Endothelial cell of umbilical vein (primary cell): ENCODE measurements around the gene TOP3A. TPM values are rescaled to one million over a fixed set of nuclear protein-coding genes. Genes with fewer than 3 reads are reported as not detected.

Experiments used
- BruUV-seq: library from RNA; stranded (reverse); fragments of 400-500 nt; replicated peaks from 2 replicates; lab custom pipeline; 2021; lab: Mats Ljungman, UMichigan
- CTCF ChIA-PET: fragments of 300-600, 350-600 bp; sonication (Branson Sonifier 250); formaldehyde crosslinking; loops from one replicate; lab custom pipeline; 2021; ENCODE audit warnings: antibody characterized with exemption, inconsistent platforms; lab: Charles Lee
- POLR2A ChIA-PET: fragments of 300-600, 350-600 bp; sonication (Branson Sonifier 250); formaldehyde crosslinking; loops from one replicate; lab custom pipeline; 2021; ENCODE audit warnings: antibody characterized with exemption, inconsistent platforms; lab: Charles Lee
- DNase-seq: peaks from one replicate; pipeline ENCODE4 v3.0.0-alpha.2; 2011; ENCODE audit warnings: low read depth, low spot score
- FAIRE-seq: peaks from 2 replicates; lab custom pipeline; 2011; peaks lifted over from hg19 to GRCh38; lab: Jason Lieb, UNC
- H2AFZ ChIP-seq: 2 replicates; pipeline ENCODE4 v1.6.0; 2012; ENCODE audit warnings: low read depth, low read length, control low read depth, inconsistent platforms
- H3K27ac ChIP-seq: 2 replicates; pipeline ENCODE4 v1.5.1; 2011; ENCODE audit warnings: low read depth, mild to moderate bottlenecking, control low read depth, low read length, moderate library complexity; ENCODE audit not compliant: insufficient read depth
- H3K27me3 ChIP-seq, 2 experiments: 2 replicates each; pipeline versions ENCODE4 v1.6.0 to v1.6.1; 2011; ENCODE audit warnings: low read length in 2 of 2, mixed read lengths in 1 of 2; ENCODE audit not compliant: control insufficient read depth in 2 of 2, insufficient read depth in 2 of 2
- H3K36me3 ChIP-seq, 2 experiments: 2 replicates in 1 of 2; 3 replicates in 1 of 2; pipeline ENCODE4 v1.5.1; 2011; ENCODE audit warnings: low read length in 2 of 2, mild to moderate bottlenecking in 1 of 2, moderate library complexity in 1 of 2; ENCODE audit not compliant: control insufficient read depth in 2 of 2, insufficient read depth in 2 of 2; ENCODE audit errors: extremely low read depth in 1 of 2
- H3K4me1 ChIP-seq: 3 replicates; pipeline ENCODE4 v1.5.1; 2011; ENCODE audit warnings: mild to moderate bottlenecking, low read length; ENCODE audit not compliant: control insufficient read depth, insufficient read depth; ENCODE audit errors: extremely low read depth
- H3K4me2 ChIP-seq: 2 replicates; pipeline ENCODE4 v1.6.1; 2011; ENCODE audit warnings: low read length, control low read depth, mixed read lengths; ENCODE audit not compliant: insufficient read depth
- H3K4me3 ChIP-seq, 3 experiments: fragments of 200-600 bp in 1 of 3; sonication (generic), shearing (Covaris generic) in 1 of 3; replicated peaks in 1 of 3; 2 replicates each; pipeline ENCODE4 v1.5.1; 2011 to 2016; ENCODE audit warnings: control low read depth in 3 of 3, low read length in 3 of 3, mild to moderate bottlenecking in 2 of 3, inconsistent platforms in 1 of 3, low read depth in 1 of 3, moderate library complexity in 1 of 3; ENCODE audit not compliant: insufficient read depth in 1 of 3
- H3K79me2 ChIP-seq: 2 replicates; pipeline ENCODE4 v1.6.0; 2012; ENCODE audit warnings: low read length, inconsistent platforms; ENCODE audit not compliant: control insufficient read depth, insufficient read depth
- H3K9ac ChIP-seq: replicated peaks from 2 replicates; pipeline ENCODE3; 2011; ENCODE audit warnings: low read length, control low read depth; ENCODE audit not compliant: insufficient read depth; ENCODE audit errors: extremely low read depth
- H3K9me1 ChIP-seq: replicated peaks from 3 replicates; pipeline ENCODE4 v1.6.0; 2011; ENCODE audit warnings: mild to moderate bottlenecking, low read length; ENCODE audit not compliant: control insufficient read depth, insufficient read depth; ENCODE audit errors: extremely low read depth
- H3K9me3 ChIP-seq: replicated peaks from 2 replicates; pipeline ENCODE4 v1.5.1; 2012; ENCODE audit warnings: low read length, inconsistent platforms; ENCODE audit not compliant: control insufficient read depth, insufficient read depth
- H4K20me1 ChIP-seq: replicated peaks from 2 replicates; pipeline ENCODE3; 2011; ENCODE audit warnings: mild to moderate bottlenecking, low read length; ENCODE audit not compliant: control insufficient read depth, insufficient read depth; ENCODE audit errors: extremely low read depth
- EZH2 ChIP-seq: IDR thresholded peaks from 2 replicates; pipeline ENCODE4 v1.6.1; 2012; ENCODE audit warnings: borderline replicate concordance, low read depth, mild to moderate bottlenecking, moderate library complexity, low read length, inconsistent platforms; ENCODE audit not compliant: severe bottlenecking
- FOS ChIP-seq: IDR thresholded peaks from 2 replicates; pipeline ENCODE4 v1.6.1; 2011; ENCODE audit warnings: mild to moderate bottlenecking, low read length, moderate library complexity, borderline replicate concordance; ENCODE audit not compliant: insufficient read depth
- GATA2 ChIP-seq: IDR thresholded peaks from 2 replicates; pipeline ENCODE4 v1.7.0; 2011; ENCODE audit warnings: low read depth, mild to moderate bottlenecking, moderate library complexity, mixed read lengths, low read length; ENCODE audit not compliant: insufficient read length, insufficient read depth
- JUN ChIP-seq: IDR thresholded peaks from 2 replicates; pipeline ENCODE4 v1.6.1; 2011; ENCODE audit warnings: borderline replicate concordance, low read depth; ENCODE audit not compliant: insufficient read length, insufficient read depth
- MYC ChIP-seq: IDR thresholded peaks from one replicate; pipeline ENCODE4 v1.6.1; 2011; ENCODE audit warnings: mild to moderate bottlenecking, low read depth, low read length
- POLR2A ChIP-seq: IDR thresholded peaks from 2 replicates; pipeline ENCODE4 v1.6.1; 2012; ENCODE audit warnings: low read depth, mild to moderate bottlenecking, control low read depth, low read length
- POLR2AphosphoS5 ChIP-seq: IDR thresholded peaks from 2 replicates; pipeline ENCODE4 v1.6.1; 2012; ENCODE audit warnings: low read depth, mild to moderate bottlenecking, control low read depth, low read length, moderate library complexity; ENCODE audit not compliant: insufficient read depth
- dilution Hi-C: fragments of 300-500 bp; cut with MboI; formaldehyde crosslinking; loops from one replicate; pipeline ENCODE4 v1.15.0; 2019; ENCODE audit warnings: low sequenced_read_pairs; ENCODE audit not compliant: extremely low pct_ligation_motif_present
- intact Hi-C: fragments of 100-400 bp; cut with micrococcal nuclease; formaldehyde crosslinking; loops from one replicate; pipeline ENCODE4 v1.10.0; 2022
- polyA plus RNA-seq, 4 experiments: library from polyadenylated mRNA; depleted of rRNA in 3 of 4; stranded (reverse) in 3 of 4; unstranded in 1 of 4; fragments of >200 nt; gene quantifications; 2 replicates each; pipeline versions ENCODE4 v1.2.1 to v1.2.3, GENCODE V29; 2011 to 2012; ENCODE audit warnings: missing spikeins in 1 of 4
- total RNA-seq: library from RNA; stranded (reverse); gene quantifications from 2 replicates; pipeline ENCODE4 v1.2.3, GENCODE V29; 2021
- TF ChIP-seq, protein P1 (sequence below): IDR thresholded peaks from 2 replicates; pipeline ENCODE4 v1.6.1; 2011; ENCODE audit not compliant: insufficient read depth, insufficient read length
- TF ChIP-seq, protein P2 (sequence below), 2 donors: IDR thresholded peaks; 1 replicate in 1 of 2; 2 replicates in 1 of 2; pipeline ENCODE4 v1.5.1; 2011; ENCODE audit warnings: low read length in 2 of 2, mild to moderate bottlenecking in 2 of 2, moderate library complexity in 2 of 2, control low read depth in 1 of 2, inconsistent platforms in 1 of 2, low read depth in 1 of 2; ENCODE audit not compliant: insufficient read depth in 1 of 2; ENCODE audit errors: extremely low read depth in 1 of 2

TOP3A gene
- total and polyA plus RNA-seq, 2 donors (not counting 3 experiments of a cell fraction or from before 2014, with no cell fraction given) = 20.4 to 53.1 TPM

DNA sequence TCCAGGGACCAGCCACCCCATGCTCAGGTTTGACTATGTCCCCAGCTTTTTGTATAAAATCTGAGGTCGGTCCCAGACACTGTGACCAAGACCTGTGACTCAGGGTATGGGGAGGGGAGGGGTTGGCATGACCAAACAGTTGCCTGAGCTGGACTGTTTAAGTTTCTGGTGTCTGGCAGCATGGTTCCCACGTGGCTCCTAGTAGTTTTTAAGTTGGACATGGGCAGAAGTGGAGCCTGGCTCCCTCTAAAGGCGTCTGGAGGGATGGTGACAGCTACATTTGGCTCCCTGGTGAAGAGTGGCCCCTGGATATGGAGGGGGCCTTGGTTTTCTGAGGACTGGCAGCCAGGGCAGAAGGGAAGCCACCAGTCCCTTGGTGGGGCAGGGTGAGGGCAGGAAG lies 8.2 kb upstream of the TOP3A start:
- no peak overlapping the region for H3K4me2 ChIP-seq
- BruUV-seq = no TSS peak
- no peak overlapping the region for H3K4me3 ChIP-seq
- no peaks in the 10 kb centered on the region for H4K20me1 ChIP-seq
- no peaks in the 10 kb centered on the region for H3K27me3 ChIP-seq
- H3K79me2 ChIP-seq = peaks cover 23% of the 10 kb centered on the region
- H3K27ac ChIP-seq = no peak overlapping the region
- ChIA-PET CTCF (interaction anchor here (0.9 to 2.2 kb wide), 3 partner anchors 11 to 87 kb away, joined by 3 to 10 read pairs (median 6); no protein-coding TSS in a partner anchor), POLR2A (no interaction called here)
- H3K9ac ChIP-seq = no peak overlapping the region
- TF ChIP-seq, protein P1, sequence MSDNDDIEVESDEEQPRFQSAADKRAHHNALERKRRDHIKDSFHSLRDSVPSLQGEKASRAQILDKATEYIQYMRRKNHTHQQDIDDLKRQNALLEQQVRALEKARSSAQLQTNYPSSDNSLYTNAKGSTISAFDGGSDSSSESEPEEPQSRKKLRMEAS = no peak
- TF ChIP-seq JUN = no peak
- no peak for TF ChIP-seq FOS
- TF ChIP-seq POLR2AphosphoS5 = no peak
- TF ChIP-seq GATA2 = no peak
- TF ChIP-seq, protein P2, sequence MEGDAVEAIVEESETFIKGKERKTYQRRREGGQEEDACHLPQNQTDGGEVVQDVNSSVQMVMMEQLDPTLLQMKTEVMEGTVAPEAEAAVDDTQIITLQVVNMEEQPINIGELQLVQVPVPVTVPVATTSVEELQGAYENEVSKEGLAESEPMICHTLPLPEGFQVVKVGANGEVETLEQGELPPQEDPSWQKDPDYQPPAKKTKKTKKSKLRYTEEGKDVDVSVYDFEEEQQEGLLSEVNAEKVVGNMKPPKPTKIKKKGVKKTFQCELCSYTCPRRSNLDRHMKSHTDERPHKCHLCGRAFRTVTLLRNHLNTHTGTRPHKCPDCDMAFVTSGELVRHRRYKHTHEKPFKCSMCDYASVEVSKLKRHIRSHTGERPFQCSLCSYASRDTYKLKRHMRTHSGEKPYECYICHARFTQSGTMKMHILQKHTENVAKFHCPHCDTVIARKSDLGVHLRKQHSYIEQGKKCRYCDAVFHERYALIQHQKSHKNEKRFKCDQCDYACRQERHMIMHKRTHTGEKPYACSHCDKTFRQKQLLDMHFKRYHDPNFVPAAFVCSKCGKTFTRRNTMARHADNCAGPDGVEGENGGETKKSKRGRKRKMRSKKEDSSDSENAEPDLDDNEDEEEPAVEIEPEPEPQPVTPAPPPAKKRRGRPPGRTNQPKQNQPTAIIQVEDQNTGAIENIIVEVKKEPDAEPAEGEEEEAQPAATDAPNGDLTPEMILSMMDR (IDR thresholded peaks at IDR 0.05; ENCODE audit: extremely low read depth in 1 of 2, insufficient read depth in 1 of 2, low read depth in 1 of 2, low read length in 2 of 2) = no peak
- TF ChIP-seq POLR2A = no peak
- no peak for TF ChIP-seq EZH2
- no peak for TF ChIP-seq MYC
- H3K9me1 ChIP-seq = no peaks in the 10 kb centered on the region
- H2AFZ ChIP-seq = no peak overlapping the region
- peaks cover 4% of the 10 kb centered on the region for H3K4me1 ChIP-seq
- FAIRE-seq (no peak), DNase-seq (no peak)
- intact Hi-C loops = no loop called here
- H3K9me3 ChIP-seq = no peaks in the 10 kb centered on the region
- H3K36me3 ChIP-seq = peaks cover 3 to 41% of the 10 kb centered on the region in 2 experiments
- dilution Hi-C loops = no loop called here
